COLO668 (cell line): Measurements from ENCODE around the gene EFCAB7.
A peak's percentile ranks its signal among the peaks of the same experiment; 100 is the strongest.
"Not testable (repeated sequence)": the region's sequence is repeated elsewhere in the genome, so short reads cannot be mapped to it uniquely, and the experiment has no call there.

Source experiments
- DNase-seq: peaks from one replicate; lab custom pipeline; 2025; ENCODE audit not compliant: unreplicated experiment; lab: John Stamatoyannopoulos, UW

Gene EFCAB7

DNA sequence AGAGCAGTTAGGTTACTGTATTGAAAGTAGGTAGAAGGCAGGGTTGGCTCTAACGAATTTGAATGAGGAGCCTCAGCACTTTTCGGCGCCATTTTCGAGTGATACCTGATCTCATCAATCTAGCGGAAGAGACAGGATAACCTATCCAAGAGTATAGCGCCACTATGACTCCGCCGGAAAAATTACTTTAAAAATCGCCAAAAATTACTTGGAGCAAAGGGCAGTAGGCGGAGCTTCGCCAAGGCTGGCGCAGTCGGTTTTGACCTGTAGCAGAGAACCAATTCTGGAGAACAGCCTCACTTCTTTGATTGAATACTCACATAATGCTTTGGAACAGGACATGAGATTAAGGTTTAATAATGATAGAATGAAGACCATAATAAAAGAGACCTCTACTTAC, 25.6 kb downstream of the EFCAB7 start:
- no peak for DNase-seq

DNA sequence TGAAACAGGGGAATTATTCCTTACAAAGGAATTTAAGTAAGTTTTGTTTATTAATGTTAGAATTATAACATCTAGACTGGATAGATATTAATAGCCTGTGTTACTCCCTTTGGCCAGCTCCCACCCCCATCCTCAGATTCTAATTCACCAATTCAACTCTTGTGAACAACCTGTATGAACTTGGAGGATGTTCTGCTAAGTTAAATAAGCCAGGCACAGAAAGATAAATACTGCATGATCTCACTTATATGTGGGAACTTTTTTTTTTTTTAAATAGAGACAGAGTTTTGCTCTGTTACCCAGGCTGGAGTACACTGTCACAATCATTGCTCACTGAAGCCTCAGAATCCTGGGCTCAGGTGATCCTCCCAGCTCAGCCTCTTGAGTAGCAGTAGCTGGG, 32.2 kb downstream of the EFCAB7 start:
- no peak for DNase-seq

DNA sequence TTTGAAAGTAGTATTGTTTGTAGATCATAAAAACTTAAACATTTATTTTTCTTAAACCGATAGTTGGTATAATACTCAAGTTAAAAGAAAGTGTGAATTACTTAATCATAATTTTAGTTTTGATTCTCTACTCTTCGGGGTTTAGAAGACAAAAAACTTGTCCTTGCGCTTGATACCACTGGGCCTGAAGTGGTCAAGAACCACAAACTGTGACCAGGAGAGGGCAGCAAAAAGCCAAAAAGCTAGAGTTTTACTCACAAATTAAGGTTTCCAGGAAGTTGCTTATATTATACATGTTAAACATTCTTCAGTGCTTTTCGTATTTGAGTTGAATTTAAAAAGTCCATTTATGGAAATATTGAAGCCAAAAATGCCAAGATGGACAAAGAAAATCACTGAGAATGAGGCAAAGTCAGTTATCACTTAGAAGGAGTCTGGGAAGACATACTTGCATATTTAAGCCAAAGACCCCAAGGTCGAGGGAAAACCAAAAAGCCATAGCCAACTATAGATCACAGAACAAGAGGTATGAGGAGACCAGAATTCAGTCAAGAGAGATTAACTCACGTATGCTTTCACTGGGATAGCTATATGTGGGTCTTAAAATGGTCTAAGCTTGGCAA, 34.2 kb downstream of the EFCAB7 start:
- DNase-seq: no peak

DNA sequence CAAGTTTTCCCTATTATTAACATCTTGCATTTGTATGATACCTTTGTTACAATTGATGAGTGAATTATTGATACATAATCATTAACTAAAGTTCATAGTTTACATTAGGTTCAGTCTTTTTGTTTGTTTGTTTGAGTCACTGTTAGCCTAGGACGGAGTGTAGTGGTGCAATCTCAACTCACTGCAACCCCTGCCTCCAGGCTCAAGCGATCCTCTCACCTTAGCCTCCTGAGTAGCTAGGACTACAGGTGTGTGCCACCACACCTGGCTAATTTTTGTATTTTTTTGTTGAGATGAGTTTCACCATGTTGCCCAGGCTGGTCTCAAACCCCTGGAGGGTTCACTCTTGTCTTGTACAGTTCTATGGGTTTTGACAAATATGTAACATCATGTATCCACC, 36.0 kb downstream of the EFCAB7 start:
- DNase-seq: no peak

DNA sequence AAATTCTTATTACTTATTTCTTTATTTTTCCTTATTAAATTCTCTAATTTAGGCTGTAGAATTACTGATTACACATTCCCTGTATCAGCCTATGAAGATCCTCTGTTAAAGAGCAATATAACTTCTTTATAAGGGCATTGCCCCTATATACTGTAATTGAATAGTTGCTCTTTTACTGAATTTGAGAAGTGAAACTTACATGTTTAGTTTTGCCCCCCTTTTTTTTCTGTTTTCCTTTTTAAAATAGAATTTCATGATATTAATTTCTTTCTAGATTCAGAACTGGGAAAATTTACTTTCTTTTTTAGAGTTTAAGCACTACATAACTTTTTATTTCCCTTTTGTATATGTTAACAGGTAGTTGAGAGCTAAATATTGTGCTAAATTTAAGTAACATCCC, 40.4 kb downstream of the EFCAB7 start:
- no peak for DNase-seq

GRCh38 chr1:63569068-63569467, 45.7 kb downstream of the EFCAB7 start:
- no peak for DNase-seq

- no peak for DNase-seq
These were observed 46.5 kb downstream of the EFCAB7 start for GRCh38 chr1:63569640-63570316.

- DNase-seq: not testable (repeated sequence)
These were observed 49.4 kb downstream of the EFCAB7 start for GRCh38 chr1:63572686-63573085.

GRCh38 chr1:63574203-63574796, 51.0 kb downstream of the EFCAB7 start:
- DNase-seq: not testable (repeated sequence)

DNA sequence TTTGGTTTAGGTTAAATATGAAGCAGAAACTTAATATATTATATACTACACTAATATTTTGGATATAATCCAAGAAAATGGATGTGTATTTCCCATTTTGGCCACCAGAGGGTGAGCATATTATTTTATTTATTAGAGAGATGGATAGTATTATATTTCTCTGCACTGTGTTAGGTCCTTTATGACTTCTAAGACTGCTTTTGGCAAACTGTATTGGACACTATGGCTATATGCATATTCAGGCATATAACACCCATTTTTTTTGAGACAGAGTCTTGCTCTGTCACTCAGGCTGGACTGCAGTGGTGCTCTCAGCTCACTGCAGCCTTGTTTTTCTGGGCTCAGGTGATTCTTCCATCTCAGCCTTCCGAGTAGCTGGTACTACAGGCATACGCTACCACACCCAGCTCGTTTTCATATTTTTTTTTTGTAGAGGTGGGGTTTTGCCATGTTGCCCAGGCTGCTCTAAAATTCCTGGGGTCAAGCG, 52.1 kb downstream of the EFCAB7 start:
- no peak for DNase-seq

- DNase-seq: not testable (repeated sequence)
These were observed 63.0 kb downstream of the EFCAB7 start for GRCh38 chr1:63586326-63586725.

DNA sequence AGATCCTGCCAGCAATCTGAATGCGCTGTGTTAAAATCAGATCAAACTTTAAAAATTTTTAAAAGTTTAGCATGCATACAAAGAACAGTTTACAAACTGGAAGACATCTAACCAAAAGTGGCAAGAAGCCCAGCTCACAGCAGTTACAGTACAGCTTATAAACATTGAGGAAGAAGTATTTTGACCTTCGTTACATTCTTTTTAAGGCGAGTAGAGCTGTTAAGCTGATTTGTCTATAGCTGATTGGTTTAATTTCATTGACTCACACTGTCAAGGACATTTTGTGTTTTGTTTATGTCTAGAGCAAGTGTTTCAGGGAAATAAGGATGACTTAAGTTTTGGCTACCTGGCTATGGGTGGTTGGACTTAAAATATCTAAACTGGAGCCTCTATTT, 66.8 kb downstream of the EFCAB7 start:
- DNase-seq: no peak

- DNase-seq: no peak
These were observed 69.4 kb downstream of the EFCAB7 start for GRCh38 chr1:63592536-63593302.

GRCh38 chr1:63593303-63593885, 70.1 kb downstream of the EFCAB7 start, which contains the start of gene PGM1:
Gene PGM1 (plus strand): TSS chr1:63593411. CDS start chr1:63593489, 78 bp downstream.
- peak; percentile 95 for DNase-seq

DNA sequence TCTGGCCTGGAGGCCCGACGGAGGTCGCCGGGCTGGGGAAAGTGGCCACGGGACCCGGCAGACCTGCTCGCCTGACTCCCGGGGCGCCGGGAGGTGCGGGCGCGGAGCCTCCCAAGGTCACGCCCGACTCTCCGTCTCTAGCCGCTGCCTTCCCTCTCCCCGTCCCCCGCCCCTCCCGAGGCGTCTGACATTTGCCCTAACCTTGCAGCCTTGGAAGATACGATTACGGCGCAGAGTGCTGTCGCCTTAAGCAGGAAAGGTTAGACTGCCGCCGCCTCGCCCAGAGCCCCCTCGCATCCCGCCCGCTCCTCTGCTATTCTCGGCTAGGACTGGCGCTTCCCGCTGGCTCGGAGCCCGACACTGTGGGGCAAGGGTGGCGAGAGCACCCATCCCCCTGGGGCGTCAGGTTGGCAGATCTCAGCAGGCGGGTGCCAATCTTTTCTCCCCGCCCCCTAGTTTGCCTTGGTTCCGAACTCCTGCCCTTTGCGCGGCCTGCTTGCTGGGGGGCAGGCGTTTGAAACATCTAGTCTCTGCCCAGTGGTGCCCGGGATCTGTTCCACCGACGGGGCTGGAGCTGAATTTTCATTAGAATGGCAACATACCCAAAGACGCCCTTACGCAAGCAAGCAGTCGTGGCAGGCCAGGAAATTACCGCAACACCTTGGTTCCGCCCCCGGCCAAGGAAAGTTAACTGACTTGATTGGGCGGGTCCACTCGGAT, 70.7 kb downstream of the EFCAB7 start:
- DNase-seq: peak; percentile 86

GRCh38 chr1:63595435-63595834, 72.1 kb downstream of the EFCAB7 start:
- no peak for DNase-seq

DNA sequence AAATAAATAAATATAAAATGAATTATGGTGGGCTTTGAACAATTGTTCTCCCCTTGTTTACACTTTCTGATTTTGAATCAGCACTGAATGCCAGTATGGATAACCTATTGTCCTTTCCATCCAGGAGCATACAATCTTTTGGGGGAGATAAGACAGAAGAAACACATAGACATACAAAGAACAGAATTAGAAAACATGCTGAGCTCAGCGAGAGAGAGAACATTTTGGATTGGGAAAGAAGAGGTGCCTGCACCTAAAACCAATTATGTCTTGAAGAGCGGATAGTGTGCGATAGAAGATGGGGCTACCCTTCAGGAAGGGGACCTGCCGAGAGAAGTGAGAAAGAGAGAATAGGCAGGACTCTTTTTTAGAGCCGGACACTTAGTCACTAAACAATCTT, 76.5 kb downstream of the EFCAB7 start:
- no peak for DNase-seq

- DNase-seq: no peak
These were observed 76.9 kb downstream of the EFCAB7 start for GRCh38 chr1:63600248-63600647.

- DNase-seq: no peak
These were observed 77.7 kb downstream of the EFCAB7 start for GRCh38 chr1:63601061-63601460.

DNA sequence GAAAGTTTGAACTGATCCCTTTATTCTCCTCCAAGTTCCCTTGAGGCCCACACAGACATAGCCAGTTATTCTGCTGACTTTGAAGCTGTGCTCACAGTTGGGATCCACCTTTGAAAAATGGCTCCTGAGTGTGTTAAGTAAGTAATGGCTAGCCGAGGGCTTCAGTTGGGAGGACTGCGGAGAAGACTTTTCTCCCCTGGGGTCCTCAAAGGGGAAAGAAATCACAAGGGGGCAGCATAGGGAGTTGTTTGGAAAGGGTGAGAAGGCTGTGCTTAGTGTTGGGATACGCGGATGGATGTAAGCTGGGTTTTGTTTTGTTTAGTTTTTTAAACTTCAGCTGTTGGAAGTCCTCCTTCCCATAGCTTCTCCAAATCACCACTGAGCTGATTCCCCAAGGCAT, 78.1 kb downstream of the EFCAB7 start:
- DNase-seq: no peak

DNA sequence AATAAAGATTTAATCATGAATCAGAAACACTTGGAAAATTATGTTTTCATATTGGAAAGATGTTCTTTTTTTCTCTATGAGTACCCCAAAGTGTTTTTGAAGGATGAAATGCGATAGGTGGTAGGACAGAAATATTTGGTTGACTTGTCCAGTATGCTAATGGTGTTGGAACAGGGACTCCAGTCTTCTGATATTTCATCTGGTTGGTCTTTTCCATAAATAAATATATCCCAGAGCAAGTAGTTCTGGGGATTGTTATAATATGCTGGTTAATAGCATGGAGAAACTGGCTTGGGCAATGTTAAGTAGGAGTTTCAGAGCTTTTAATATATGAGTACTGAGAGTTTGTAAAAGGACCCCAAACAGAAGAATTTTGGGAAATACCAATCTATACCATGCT, 78.6 kb downstream of the EFCAB7 start:
- DNase-seq: no peak
